Urinary bladder (tissue), 4 donors: ENCODE data around the gene STK26. TPM values are rescaled to one million over a fixed set of nuclear protein-coding genes. Genes with fewer than 3 reads are reported as not detected.
"Not testable (repeated sequence)": the region's sequence is repeated elsewhere in the genome, so short reads cannot be mapped to it uniquely, and the experiment has no call there.

Experiments
- DNase-seq: peaks from one replicate; pipeline ENCODE4 v3.0.0-alpha.2; 2015; ENCODE audit errors: extremely low spot score
- H3K27ac ChIP-seq: one replicate; pipeline ENCODE4 v1.5.1; 2013; ENCODE audit warnings: low read depth, mild to moderate bottlenecking, moderate library complexity
- H3K36me3 ChIP-seq: one replicate; pipeline ENCODE4 v1.6.1; 2013; ENCODE audit warnings: mild to moderate bottlenecking, moderate library complexity; ENCODE audit not compliant: insufficient read depth
- H3K4me1 ChIP-seq: one replicate; pipeline ENCODE4 v1.6.1; 2013; ENCODE audit warnings: mild to moderate bottlenecking, moderate library complexity; ENCODE audit not compliant: insufficient read depth
- H3K4me3 ChIP-seq: one replicate; pipeline ENCODE4 v1.5.1; 2013; ENCODE audit warnings: low read depth, low read length
- WGBS: extraction: QIAGEN DNeasy Blood & Tissue Kit; methylation state at CpG from one replicate; pipeline ENCODE4 v1.1.7; 2013; 5-methylcytosine and 5-hydroxymethylcytosine counted together
- polyA plus RNA-seq: library from polyadenylated mRNA; stranded (reverse); fragments of 200-250 nt; gene quantifications from one replicate; pipeline ENCODE4 v1.2.3, GENCODE V29; 2013
- total RNA-seq: library from RNA; depleted of rRNA; stranded (reverse); fragments of >200 nt; gene quantifications from one replicate; pipeline ENCODE4 v1.2.3, GENCODE V29; 2014
- donor health status: healthy with polysubstance abuse.
- donor health status: healthy.

The STK26 gene
- total and polyA plus RNA-seq, 2 donors: 16.3 to 26.3 TPM

- WGBS: 52% methylated on average over 2 of the region's 2 CpGs
- Histone ChIP-seq H3K27ac (no peak overlapping the region), H3K4me1 (no peaks in the 10 kb centered on the region), H3K36me3 (no peaks in the 10 kb centered on the region), H3K4me3 (no peak overlapping the region)
- DNase-seq: no peak
These were observed 23.4 kb downstream of the STK26 start for GRCh38 chrX:132046533-132046932.

- not testable (repeated sequence) for DNase-seq, H3K36me3 ChIP-seq, H3K27ac ChIP-seq, H3K4me3 ChIP-seq, H3K4me1 ChIP-seq
These were observed 28.7 kb downstream of the STK26 start for GRCh38 chrX:132051778-132052177.

- 92% methylated on average over 4 of the region's 4 CpGs for WGBS
- Histone ChIP-seq H3K4me3 (no peak overlapping the region), H3K27ac (no peak overlapping the region), H3K36me3 (no peaks in the 10 kb centered on the region), H3K4me1 (peaks cover 1% of the 10 kb centered on the region)
- no peak for DNase-seq
These were observed 34.9 kb downstream of the STK26 start for GRCh38 chrX:132058050-132058449.

GRCh38 chrX:132058975-132059374 lies 35.9 kb downstream of the STK26 start:
- Histone ChIP-seq H3K27ac (no peak overlapping the region), H3K36me3 (no peaks in the 10 kb centered on the region), H3K4me3 (no peak overlapping the region), H3K4me1 (peaks cover 1% of the 10 kb centered on the region)
- 69% methylated on average over 2 of the region's 2 CpGs for WGBS
- no peak for DNase-seq

- H3K4me3 ChIP-seq: no peak overlapping the region
- H3K36me3 ChIP-seq: no peaks in the 10 kb centered on the region
- 50% methylated on average over 2 of the region's 2 CpGs for WGBS
- no peak overlapping the region for H3K27ac ChIP-seq
- peak; percentile 10 for DNase-seq
- H3K4me1 ChIP-seq: peaks cover 1% of the 10 kb centered on the region
These were observed 37.0 kb downstream of the STK26 start for GRCh38 chrX:132059973-132060540.

- DNase-seq: no peak
- H3K4me3 ChIP-seq: no peak overlapping the region
- 97% methylated on average over 3 of the region's 3 CpGs for WGBS
- no peaks in the 10 kb centered on the region for H3K36me3 ChIP-seq
- no peak overlapping the region for H3K27ac ChIP-seq
- H3K4me1 ChIP-seq: peaks cover 1% of the 10 kb centered on the region
These were observed 40.2 kb downstream of the STK26 start for GRCh38 chrX:132063334-132063733.

GRCh38 chrX:132063862-132064261 lies 40.8 kb downstream of the STK26 start:
- peaks cover 1% of the 10 kb centered on the region for H3K4me1 ChIP-seq
- no peak overlapping the region for H3K4me3 ChIP-seq
- no peaks in the 10 kb centered on the region for H3K36me3 ChIP-seq
- WGBS: 91% methylated on average over 4 of the region's 4 CpGs
- no peak for DNase-seq
- H3K27ac ChIP-seq: no peak overlapping the region

- no peaks in the 10 kb centered on the region for H3K36me3 ChIP-seq
- no peaks in the 10 kb centered on the region for H3K4me1 ChIP-seq
- WGBS: 78% methylated on average over 1 of the region's 1 CpG
- DNase-seq: no peak
- no peak overlapping the region for H3K4me3 ChIP-seq
- no peak overlapping the region for H3K27ac ChIP-seq
These were observed 45.3 kb downstream of the STK26 start for GRCh38 chrX:132068405-132068804.

- no peaks in the 10 kb centered on the region for H3K36me3 ChIP-seq
- DNase-seq: no peak
- no peaks in the 10 kb centered on the region for H3K4me1 ChIP-seq
- no peak overlapping the region for H3K27ac ChIP-seq
- H3K4me3 ChIP-seq: no peak overlapping the region
These were observed 48.2 kb downstream of the STK26 start for GRCh38 chrX:132071254-132071653.

- Histone ChIP-seq H3K27ac (no peak overlapping the region), H3K4me1 (no peaks in the 10 kb centered on the region), H3K4me3 (no peak overlapping the region), H3K36me3 (no peaks in the 10 kb centered on the region)
- no peak for DNase-seq
- 96% methylated on average over 1 of the region's 1 CpG for WGBS
These were observed 54.3 kb downstream of the STK26 start for GRCh38 chrX:132077414-132077813.

- WGBS: 97% methylated on average over 3 of the region's 3 CpGs
- Histone ChIP-seq H3K36me3 (no peaks in the 10 kb centered on the region), H3K4me3 (no peak overlapping the region), H3K4me1 (no peaks in the 10 kb centered on the region), H3K27ac (no peak overlapping the region)
- no peak for DNase-seq
These were observed 54.8 kb downstream of the STK26 start for GRCh38 chrX:132077912-132078311.

GRCh38 chrX:132085786-132086185 lies 62.7 kb downstream of the STK26 start:
- Histone ChIP-seq H3K4me3 (no peak overlapping the region), H3K4me1 (no peaks in the 10 kb centered on the region), H3K27ac (no peak overlapping the region), H3K36me3 (no peaks in the 10 kb centered on the region)
- 15% methylated on average over 3 of the region's 3 CpGs for WGBS
- no peak for DNase-seq

- H3K4me3 ChIP-seq: no peak overlapping the region
These were observed 63.6 kb downstream of the STK26 start for GRCh38 chrX:132086672-132087071.

GRCh38 chrX:132088864-132089263 lies 65.8 kb downstream of the STK26 start:
- no peak for DNase-seq
- Histone ChIP-seq H3K4me1 (no peaks in the 10 kb centered on the region), H3K4me3 (no peak overlapping the region), H3K36me3 (no peaks in the 10 kb centered on the region), H3K27ac (no peak overlapping the region)

More at GRCh38 chrX:132086672-132087071, 63.6 kb downstream of the STK26 start:
- Histone ChIP-seq H3K36me3 (no peaks in the 10 kb centered on the region), H3K27ac (no peak overlapping the region), H3K4me1 (no peaks in the 10 kb centered on the region)
- no peak for DNase-seq
- 22% methylated on average over 2 of the region's 2 CpGs for WGBS
